HG03159 (cell line): Measurements from ENCODE around the gene FGF19.

Experiments used
- ATAC-seq: cut with Tn5 transposase; IDR thresholded peaks from one replicate; pipeline ENCODE4 v1.9.1; 2021; ENCODE audit warnings: mild to moderate bottlenecking, moderate library complexity; ENCODE audit not compliant: unreplicated experiment

Gene FGF19

GRCh38 chr11:69674267-69674885, 29.4 kb downstream of the FGF19 start:
- peak; percentile 6 for ATAC-seq

GRCh38 chr11:69671734-69672465, 31.9 kb downstream of the FGF19 start:
- ATAC-seq, result no peak

GRCh38 chr11:69670158-69670845, 33.5 kb downstream of the FGF19 start:
- no peak for ATAC-seq

GRCh38 chr11:69669486-69669885, 34.3 kb downstream of the FGF19 start:
- no peak for ATAC-seq

GRCh38 chr11:69667619-69668604, 35.9 kb downstream of the FGF19 start:
- no peak for ATAC-seq

GRCh38 chr11:69666752-69667536, 36.9 kb downstream of the FGF19 start:
- ATAC-seq, result no peak

- ATAC-seq, result no peak
These were observed 37.6 kb downstream of the FGF19 start for GRCh38 chr11:69666261-69666660.

- ATAC-seq, result no peak
These were observed 38.2 kb downstream of the FGF19 start for GRCh38 chr11:69665669-69666068.

- no peak for ATAC-seq
These were observed 38.9 kb downstream of the FGF19 start for GRCh38 chr11:69664901-69665300.

GRCh38 chr11:69664103-69664775, 39.6 kb downstream of the FGF19 start:
- ATAC-seq, result no peak

- ATAC-seq, result no peak
These were observed 40.5 kb downstream of the FGF19 start for GRCh38 chr11:69663326-69663725.

GRCh38 chr11:69662806-69663205, 41.0 kb downstream of the FGF19 start:
- ATAC-seq, result no peak

GRCh38 chr11:69662021-69662698, 41.7 kb downstream of the FGF19 start:
- no peak for ATAC-seq

GRCh38 chr11:69661413-69661715, 42.5 kb downstream of the FGF19 start:
- ATAC-seq, result no peak

GRCh38 chr11:69660001-69660500, 43.8 kb downstream of the FGF19 start:
- no peak for ATAC-seq

- no peak for ATAC-seq
These were observed 44.2 kb downstream of the FGF19 start for GRCh38 chr11:69659591-69659990.

- ATAC-seq, result no peak
These were observed 45.0 kb downstream of the FGF19 start for GRCh38 chr11:69658626-69659450.
